ENCODE data around the gene LSAMP.

Gene LSAMP

DNA sequence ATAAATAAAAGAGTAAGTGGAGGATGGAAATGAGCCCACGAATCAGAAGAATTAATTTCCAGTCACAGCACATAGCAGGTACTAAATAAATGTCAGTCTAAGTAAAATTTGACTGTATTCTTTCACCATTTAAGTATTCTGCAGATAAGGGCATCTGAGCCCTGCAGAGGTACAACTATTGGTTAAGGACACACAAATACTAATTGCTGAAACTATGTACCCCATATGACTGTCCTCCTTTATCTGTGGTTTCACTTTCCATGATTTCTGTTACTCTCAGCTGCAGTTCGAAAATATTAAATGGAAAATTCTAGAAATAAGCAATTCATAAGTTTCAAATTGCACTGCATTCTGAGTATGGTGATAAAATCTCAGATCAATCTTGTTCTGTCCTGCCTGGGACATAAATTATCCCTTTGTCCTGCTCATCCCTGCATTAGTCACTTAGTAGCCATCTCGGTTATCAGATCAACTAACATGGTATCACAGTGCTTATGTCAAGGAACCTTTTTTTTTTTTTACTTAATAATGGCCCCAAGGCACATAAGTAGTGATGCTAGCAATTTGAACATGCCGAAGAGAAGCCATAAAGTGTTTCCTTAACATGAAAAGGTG lies 95.1 kb downstream of the LSAMP start:
- FAIRE-seq = no peak

DNA sequence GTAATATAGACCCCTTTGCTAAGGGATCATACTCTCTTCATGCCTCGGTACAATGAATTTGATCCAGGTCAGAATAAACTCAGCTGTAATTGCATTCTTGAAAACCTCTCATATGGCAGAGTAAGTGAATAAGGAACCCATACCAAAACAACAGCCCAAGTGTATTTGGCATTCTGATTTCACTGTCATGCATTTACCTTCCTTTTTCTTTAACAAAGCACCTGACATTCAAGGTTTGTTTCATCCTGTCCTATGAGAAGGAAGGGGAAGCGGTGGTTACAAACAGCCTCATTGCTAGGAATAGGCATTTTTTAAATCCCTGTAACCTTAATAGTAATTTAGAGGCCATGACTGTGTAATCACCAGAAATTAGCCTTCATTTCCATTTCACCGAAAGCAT lies 97.1 kb downstream of the LSAMP start:
- no peak for FAIRE-seq

- FAIRE-seq = no peak
Observed at GRCh38 chr3:116342499-116342898, 102.8 kb downstream of the LSAMP start.

GRCh38 chr3:116341899-116342298 lies 103.4 kb downstream of the LSAMP start:
- FAIRE-seq = no peak

- no peak for FAIRE-seq
Observed at GRCh38 chr3:116341381-116341780, 103.9 kb downstream of the LSAMP start.

DNA sequence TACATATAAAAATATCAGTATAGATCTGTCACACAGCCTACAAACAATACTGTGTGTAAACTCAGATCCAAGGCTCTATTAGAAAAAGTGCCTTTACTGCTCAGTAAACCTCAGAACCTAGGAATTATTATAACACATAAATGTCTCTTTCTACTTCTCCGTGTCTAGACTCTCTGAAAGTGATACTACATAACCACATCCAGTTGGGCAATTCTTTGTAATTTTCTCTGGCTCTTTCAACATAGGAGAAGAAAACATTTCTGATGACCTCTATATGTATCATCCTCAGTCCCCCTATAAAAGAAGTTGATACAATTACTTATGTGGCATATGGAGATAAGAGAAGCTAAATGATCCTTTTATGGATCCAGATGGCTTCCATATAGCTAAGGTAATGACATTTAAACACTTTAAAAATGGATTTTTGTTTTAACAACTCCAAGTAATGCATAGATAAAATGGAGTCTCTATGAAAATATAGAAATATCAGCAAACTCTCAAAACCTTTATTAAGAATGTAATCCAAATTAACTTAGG lies 104.5 kb downstream of the LSAMP start:
- no peak for FAIRE-seq

GRCh38 chr3:116339441-116340028 lies 105.8 kb downstream of the LSAMP start:
- no peak for FAIRE-seq

DNA sequence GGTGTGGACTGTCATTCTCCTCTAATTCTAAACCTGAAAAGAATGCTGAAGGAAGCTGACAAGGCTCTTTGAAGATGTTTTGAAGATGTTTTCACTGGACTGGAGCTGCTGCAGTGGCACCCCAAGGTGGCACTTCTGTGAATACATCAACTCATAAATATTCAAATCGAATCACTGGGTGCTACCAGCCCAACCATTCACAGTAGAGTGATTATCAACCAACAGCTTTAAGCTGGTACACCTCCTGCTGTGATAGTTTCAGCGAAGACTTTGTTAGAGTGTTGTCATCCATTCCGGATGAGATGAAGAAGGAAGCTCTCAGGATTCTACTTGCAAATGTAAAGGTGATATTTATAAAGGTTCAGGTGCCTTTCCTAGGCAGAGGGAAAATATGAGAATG lies 106.6 kb downstream of the LSAMP start:
- FAIRE-seq = no peak

DNA sequence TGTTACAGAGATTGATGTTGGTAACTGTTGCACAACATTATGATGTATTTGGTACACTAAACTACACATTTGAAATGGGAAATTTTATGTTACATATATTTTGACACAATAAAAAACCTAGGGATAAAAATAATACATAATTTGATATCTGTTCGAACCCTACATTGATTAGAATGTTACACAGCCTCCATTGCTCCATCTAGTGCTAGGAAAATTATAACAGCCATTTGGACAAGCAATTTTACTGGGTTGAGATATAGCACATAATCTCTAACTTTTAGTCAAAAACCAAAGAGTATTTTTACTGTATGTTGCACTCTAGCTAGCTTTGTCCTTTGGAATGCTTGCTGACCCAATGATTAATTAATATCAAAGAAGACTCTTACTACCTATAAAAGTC lies 108.1 kb downstream of the LSAMP start:
- no peak for FAIRE-seq

DNA sequence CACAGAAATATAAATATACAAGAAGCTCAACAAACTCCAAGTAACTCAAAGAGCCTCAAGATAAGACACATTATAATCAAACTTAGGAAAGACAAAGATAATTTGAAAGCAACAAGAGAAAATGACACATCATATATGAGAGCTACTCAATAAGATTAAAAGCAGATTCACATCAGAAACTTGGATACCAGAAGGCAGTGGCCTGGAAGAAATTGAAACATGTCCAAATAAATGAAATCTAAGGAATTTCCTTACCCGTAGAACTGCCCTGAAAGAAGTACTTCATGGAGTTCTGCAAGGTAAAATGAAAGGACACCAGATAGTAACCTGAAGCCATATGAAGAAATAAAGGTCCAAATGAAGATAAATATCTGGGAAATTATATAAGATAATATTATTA lies 113.9 kb downstream of the LSAMP start:
- FAIRE-seq = no peak

DNA sequence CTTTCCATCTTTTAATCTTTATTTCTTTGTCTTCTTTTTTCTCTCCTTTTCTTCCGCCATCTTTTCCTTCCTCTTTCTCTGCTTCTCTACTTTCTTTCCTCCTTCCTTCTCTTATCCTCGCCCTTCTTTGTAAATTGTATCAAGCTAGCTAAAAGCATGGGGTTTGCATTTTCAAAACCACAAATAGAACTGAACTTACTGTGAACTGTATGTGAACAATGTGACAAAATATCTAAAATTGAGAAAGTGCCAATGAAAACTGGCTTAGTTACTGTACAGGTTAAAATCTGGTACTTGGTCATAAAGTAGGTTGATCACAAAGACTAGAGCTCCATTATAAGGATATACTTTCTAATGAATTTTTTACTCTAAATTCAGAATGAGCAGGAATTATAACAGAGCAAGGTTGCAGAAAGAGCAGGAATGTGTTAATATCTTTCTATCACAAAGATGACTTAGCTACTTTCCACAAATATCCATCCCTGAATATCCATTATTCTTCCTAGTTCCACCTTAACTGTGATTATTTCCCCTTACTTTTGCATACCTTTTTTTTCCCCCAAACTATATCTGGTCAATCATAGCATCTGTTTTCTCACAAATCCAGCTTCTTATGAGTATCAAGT lies 122.4 kb downstream of the LSAMP start:
- no peak for FAIRE-seq

DNA sequence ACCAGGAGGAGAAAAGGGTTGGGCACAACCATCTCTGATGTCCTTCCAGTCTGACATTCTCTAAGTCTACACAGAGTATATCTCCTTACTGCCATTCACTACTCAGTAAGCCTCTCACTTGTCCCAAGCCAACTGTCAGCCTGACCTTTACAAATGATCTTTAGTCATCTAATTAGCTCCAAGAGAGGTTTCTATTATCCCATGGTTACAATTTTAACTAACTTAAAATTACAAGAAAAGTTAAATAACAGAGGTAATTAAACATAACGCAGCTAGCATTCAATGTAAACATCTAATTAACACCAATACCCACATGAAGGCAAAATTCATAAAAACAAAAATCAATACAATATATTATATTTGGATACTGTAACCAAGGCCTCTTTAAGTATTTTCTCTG lies 126.9 kb downstream of the LSAMP start:
- no peak for FAIRE-seq

DNA sequence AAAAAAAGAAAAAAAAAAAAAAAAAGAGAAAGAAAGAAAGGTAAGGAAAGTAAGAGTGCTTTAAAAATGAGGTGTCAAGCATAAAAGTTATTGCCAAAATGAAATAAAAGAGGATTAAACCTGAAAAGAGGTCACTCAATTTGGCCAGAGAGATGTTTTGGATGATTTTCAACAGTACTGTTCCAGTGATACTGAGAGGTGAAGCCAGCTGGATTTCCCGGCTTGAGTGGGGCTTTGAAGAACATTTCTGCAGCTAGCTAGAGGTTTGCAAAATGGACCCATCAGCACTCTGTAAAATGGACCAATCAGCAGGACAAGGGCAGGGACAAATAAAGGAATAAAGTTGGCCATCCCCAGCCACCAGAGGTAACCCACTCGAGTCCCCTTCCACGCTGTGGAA lies 128.5 kb downstream of the LSAMP start:
- no peak for FAIRE-seq

- no peak for FAIRE-seq
Observed at GRCh38 chr3:116314476-116314875, 130.8 kb downstream of the LSAMP start.

- no peak for FAIRE-seq
Observed at GRCh38 chr3:116306720-116307119, 138.6 kb downstream of the LSAMP start.

DNA sequence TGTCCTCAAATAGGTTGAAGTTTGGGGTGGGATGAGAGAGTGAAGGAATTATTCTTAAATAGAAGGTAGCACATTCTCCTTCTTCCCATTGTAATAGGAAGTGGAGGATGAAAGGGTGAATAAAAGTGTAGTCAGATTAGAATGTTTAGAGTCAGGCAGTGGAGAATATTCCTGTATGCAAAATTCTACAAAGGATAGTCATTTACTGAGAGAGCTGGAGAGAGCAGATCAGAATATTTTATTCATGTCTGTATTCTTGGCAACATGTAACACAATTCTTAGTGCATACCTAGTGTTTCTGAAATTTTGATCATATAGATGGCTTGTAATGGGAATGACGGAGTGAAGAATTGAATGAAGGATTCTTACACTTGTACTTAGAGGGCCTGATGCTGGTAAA lies 139.1 kb downstream of the LSAMP start:
- FAIRE-seq = no peak

DNA sequence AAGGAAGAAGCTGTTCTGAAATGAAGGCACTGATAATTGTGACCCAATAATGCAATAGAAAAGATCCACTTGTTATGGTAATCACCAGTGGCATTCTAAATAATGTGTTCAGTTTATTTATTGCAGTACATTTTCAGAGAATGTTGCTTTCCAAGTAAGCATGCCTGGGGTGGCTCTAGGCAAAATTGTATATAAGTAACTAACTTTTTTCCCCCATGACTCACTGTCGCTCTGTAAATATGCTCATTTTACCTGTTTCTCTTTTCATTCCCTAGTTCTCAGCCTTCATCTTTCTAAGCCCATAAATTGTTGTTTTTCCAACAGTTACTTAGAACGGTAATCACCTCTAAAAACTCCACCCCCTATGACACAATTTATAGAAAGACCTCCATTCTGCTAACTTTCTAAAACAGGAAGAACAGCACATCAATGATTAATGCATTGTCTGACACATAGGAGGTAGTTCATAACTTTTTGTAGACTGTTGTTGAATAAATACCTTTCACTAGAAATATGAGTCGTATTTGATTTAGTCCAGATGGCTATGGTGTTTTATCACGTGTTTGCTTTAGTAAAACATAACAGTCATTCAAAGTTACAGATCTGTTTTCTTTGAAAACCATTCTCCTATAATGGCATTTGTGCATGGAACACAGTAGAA lies 143.1 kb downstream of the LSAMP start:
- FAIRE-seq = no peak

GRCh38 chr3:116301422-116301821 lies 143.9 kb downstream of the LSAMP start:
- no peak for FAIRE-seq

- no peak for FAIRE-seq
Observed at GRCh38 chr3:116300226-116300625, 145.1 kb downstream of the LSAMP start.

- FAIRE-seq = no peak
Observed at GRCh38 chr3:116299646-116300081, 145.6 kb downstream of the LSAMP start.

- no peak for FAIRE-seq
Observed at GRCh38 chr3:116298151-116298550, 147.1 kb downstream of the LSAMP start.

DNA sequence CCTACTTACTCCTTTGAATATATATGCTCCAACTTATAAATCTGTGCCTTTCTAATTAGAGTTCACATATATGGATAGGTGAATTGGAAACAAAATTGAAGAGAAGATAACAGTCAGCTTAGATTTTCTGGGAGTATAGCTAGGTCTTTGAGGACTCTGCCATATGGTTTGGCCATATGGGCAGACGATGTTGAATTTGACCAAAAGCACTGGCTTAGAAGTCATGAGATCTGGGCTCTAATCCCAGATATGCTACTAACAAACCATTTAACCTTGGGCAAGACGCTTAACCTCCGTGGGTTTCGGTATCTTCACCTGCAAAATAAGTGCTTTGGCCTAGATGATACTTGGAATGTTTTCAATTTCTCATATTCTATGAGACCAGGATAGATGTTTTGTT lies 154.1 kb downstream of the LSAMP start:
- FAIRE-seq = no peak

GRCh38 chr3:116288485-116288884 lies 156.8 kb downstream of the LSAMP start:
- FAIRE-seq = no peak
